Measurements from ENCODE around the gene BAIAP2L2. TPM values are rescaled to one million over a fixed set of nuclear protein-coding genes. Genes with fewer than 3 reads are reported as not detected.
"Not testable (repeated sequence)": the region's sequence is repeated elsewhere in the genome, so short reads cannot be mapped to it uniquely, and the experiment has no call there.

Gene BAIAP2L2
- total RNA-seq, 2 donors from 2014 or later, result 0.40 to 0.84 TPM

- DNase-seq (ENCODE audit: low spot score) (no peak), ATAC-seq (no peak)
- H3K4me1 Mint-ChIP-seq (ENCODE audit: low read depth in 2 of 2), result peaks cover 8 to 17% of the 10 kb centered on the region in 2 donors
- H3K4me3 Mint-ChIP-seq, result no peak overlapping the region
- no peaks in the 10 kb centered on the region for H3K27me3 Mint-ChIP-seq
- H3K9me3 Mint-ChIP-seq, result no peaks in the 10 kb centered on the region
- no peaks in the 10 kb centered on the region for H3K36me3 Mint-ChIP-seq
- H3K27ac Mint-ChIP-seq, result no peak overlapping the region
These were observed 67.1 kb downstream of the BAIAP2L2 start for GRCh38 chr22:38043151-38044039.

- Mint-ChIP-seq H3K27ac (no peak overlapping the region), H3K36me3 (no peaks in the 10 kb centered on the region), H3K9me3 (no peaks in the 10 kb centered on the region), H3K4me1 (ENCODE audit: low read depth in 2 of 2) (peaks cover 8 to 17% of the 10 kb centered on the region in 2 donors), H3K4me3 (no peak overlapping the region), H3K27me3 (no peaks in the 10 kb centered on the region)
- DNase-seq (ENCODE audit: low spot score) (no peak), ATAC-seq (no peak)
These were observed 68.0 kb downstream of the BAIAP2L2 start for GRCh38 chr22:38042488-38042790.

GRCh38 chr22:38041760-38042487, 68.6 kb downstream of the BAIAP2L2 start:
- no peak overlapping the region for H3K27ac Mint-ChIP-seq
- H3K36me3 Mint-ChIP-seq, result no peaks in the 10 kb centered on the region

GRCh38 chr22:38040953-38041759, 69.3 kb downstream of the BAIAP2L2 start:
- H3K27ac Mint-ChIP-seq, result peak overlapping the region in 1 of 2 donors; percentile 49
- H3K4me1 Mint-ChIP-seq (ENCODE audit: low read depth in 2 of 2), result peaks cover 8 to 17% of the 10 kb centered on the region in 2 donors
- H3K9me3 Mint-ChIP-seq, result no peaks in the 10 kb centered on the region
- no peak for DNase-seq (ENCODE audit: low spot score)
- no peaks in the 10 kb centered on the region for H3K27me3 Mint-ChIP-seq
- ATAC-seq, result no peak
- H3K4me3 Mint-ChIP-seq, result no peak overlapping the region
- H3K36me3 Mint-ChIP-seq, result no peaks in the 10 kb centered on the region

More at GRCh38 chr22:38041760-38042487, 68.6 kb downstream of the BAIAP2L2 start:
- peak in 1 of 2 donors; percentile 41 for ATAC-seq
- no peak overlapping the region for H3K4me3 Mint-ChIP-seq
- H3K4me1 Mint-ChIP-seq (ENCODE audit: low read depth in 2 of 2), result peaks cover 8 to 17% of the 10 kb centered on the region in 2 donors
- no peaks in the 10 kb centered on the region for H3K27me3 Mint-ChIP-seq
- no peak for DNase-seq (ENCODE audit: low spot score)
- no peaks in the 10 kb centered on the region for H3K9me3 Mint-ChIP-seq

GRCh38 chr22:38038890-38039812, 71.3 kb downstream of the BAIAP2L2 start:
- Mint-ChIP-seq H3K9me3 (no peaks in the 10 kb centered on the region), H3K36me3 (no peaks in the 10 kb centered on the region), H3K27me3 (no peaks in the 10 kb centered on the region), H3K4me1 (ENCODE audit: low read depth in 2 of 2) (peaks cover 8 to 18% of the 10 kb centered on the region in 2 donors), H3K27ac (no peak overlapping the region), H3K4me3 (no peak overlapping the region)
- no peak for ATAC-seq
- no peak for DNase-seq (ENCODE audit: low spot score)

GRCh38 chr22:38038426-38038825, 72.1 kb downstream of the BAIAP2L2 start:
- no peaks in the 10 kb centered on the region for H3K27me3 Mint-ChIP-seq
- H3K4me3 Mint-ChIP-seq, result no peak overlapping the region
- H3K4me1 Mint-ChIP-seq (ENCODE audit: low read depth in 2 of 2), result peaks cover 8 to 20% of the 10 kb centered on the region in 2 donors
- H3K9me3 Mint-ChIP-seq, result no peaks in the 10 kb centered on the region
- no peak overlapping the region for H3K27ac Mint-ChIP-seq
- no peaks in the 10 kb centered on the region for H3K36me3 Mint-ChIP-seq
- ATAC-seq, result no peak
- no peak for DNase-seq (ENCODE audit: low spot score)

GRCh38 chr22:38037367-38038150, 72.9 kb downstream of the BAIAP2L2 start:
- not testable (repeated sequence) for H3K36me3 Mint-ChIP-seq; DNase-seq (ENCODE audit: low spot score); H3K4me3 Mint-ChIP-seq; ATAC-seq; H3K27ac Mint-ChIP-seq; H3K27me3 Mint-ChIP-seq; H3K9me3 Mint-ChIP-seq
- H3K4me1 Mint-ChIP-seq (ENCODE audit: low read depth in 2 of 2), result peaks cover 8 to 20% of the 10 kb centered on the region in 2 donors

GRCh38 chr22:38036392-38037062, 74.0 kb downstream of the BAIAP2L2 start:
- Mint-ChIP-seq H3K4me3 (no peak overlapping the region), H3K27ac (no peak overlapping the region), H3K36me3 (no peaks in the 10 kb centered on the region), H3K4me1 (ENCODE audit: low read depth in 2 of 2) (peaks cover 4 to 13% of the 10 kb centered on the region in 2 donors), H3K27me3 (no peaks in the 10 kb centered on the region), H3K9me3 (no peaks in the 10 kb centered on the region)
- ATAC-seq (no peak), DNase-seq (ENCODE audit: low spot score) (no peak)

- DNase-seq (ENCODE audit: low spot score) (no peak), ATAC-seq (no peak)
- H3K9me3 Mint-ChIP-seq, result no peaks in the 10 kb centered on the region
- no peak overlapping the region for H3K4me3 Mint-ChIP-seq
- H3K4me1 Mint-ChIP-seq (ENCODE audit: low read depth in 2 of 2), result peaks cover 0 to 3% of the 10 kb centered on the region in 2 donors
- no peaks in the 10 kb centered on the region for H3K27me3 Mint-ChIP-seq
- no peaks in the 10 kb centered on the region for H3K36me3 Mint-ChIP-seq
- H3K27ac Mint-ChIP-seq, result no peak overlapping the region
These were observed 75.0 kb downstream of the BAIAP2L2 start for GRCh38 chr22:38035530-38035885.
